Measurements from ENCODE around the gene FRMD1.

DNA sequence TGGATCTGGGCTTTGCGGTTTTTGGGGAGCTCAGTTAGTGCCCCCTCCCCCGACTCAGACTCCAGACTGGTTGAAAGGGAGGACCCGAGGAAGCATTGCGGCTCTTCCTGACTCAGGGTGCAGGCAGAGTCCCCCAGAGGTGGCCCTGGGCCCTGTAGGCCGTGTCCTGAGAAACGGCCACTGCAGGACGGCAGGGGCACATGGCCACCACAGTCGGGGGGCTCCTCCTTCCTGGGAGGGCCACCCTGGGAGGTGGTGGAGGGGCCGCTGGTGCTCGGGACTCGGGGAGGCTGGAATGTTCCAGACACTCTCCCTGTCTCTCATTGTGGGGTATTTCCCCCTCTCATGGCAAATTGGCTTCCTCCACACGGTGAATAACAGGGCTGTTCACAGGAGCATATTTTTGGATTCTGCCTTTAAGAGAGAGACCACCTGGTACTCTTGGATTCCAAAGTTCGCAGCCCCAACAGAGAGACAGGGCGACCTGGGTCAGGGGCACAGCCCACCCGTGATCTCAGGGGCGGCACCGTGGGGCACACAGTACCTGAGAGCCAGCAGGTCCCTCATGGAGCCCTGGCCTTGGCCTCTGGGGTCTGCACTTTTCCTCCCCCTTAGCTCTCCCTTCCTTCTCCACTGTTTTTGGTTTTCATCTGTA is 35.7 kb downstream of the FRMD1 start:
- TF ChIP-seq POLR2AphosphoS5 (IDR thresholded peaks at IDR 0.05; ENCODE audit: low read depth, low read length) (no peak), TAF1 (IDR thresholded peaks at IDR 0.05; ENCODE audit: borderline replicate concordance, low read depth, low read length) (no peak), POLR2A (IDR thresholded peaks at IDR 0.05; ENCODE audit: low read depth, low read length) (no peak)
